Hepatocyte (in vitro differentiated cells): ENCODE data around the gene RBM6. TPM values are rescaled to one million over a fixed set of nuclear protein-coding genes. Genes with fewer than 3 reads are reported as not detected.

Experiments
- DNase-seq: peaks from one replicate; pipeline ENCODE4 v3.0.0-alpha.2; 2016; ENCODE audit warnings: low spot score
- H2AFZ ChIP-seq: fragments of 200-600 bp; sonication (generic); 2 replicates; pipeline ENCODE4 v1.6.0; 2016; ENCODE audit warnings: antibody characterized with exemption, mild to moderate bottlenecking
- H3K27ac ChIP-seq: fragments of 200-600 bp; sonication (generic); 2 replicates; pipeline ENCODE4 v1.5.1; 2016; ENCODE audit warnings: mild to moderate bottlenecking
- H3K27me3 ChIP-seq: fragments of 200-600 bp; sonication (generic); 2 replicates; pipeline ENCODE4 v1.6.1; 2016
- H3K36me3 ChIP-seq: fragments of 200-600 bp; sonication (generic); replicated peaks from 2 replicates; pipeline ENCODE4 v1.5.1; 2016; ENCODE audit warnings: low read depth; ENCODE audit not compliant: insufficient read depth
- H3K4me1 ChIP-seq: fragments of 200-600 bp; sonication (generic); 2 replicates; pipeline ENCODE4 v1.5.1; 2016; ENCODE audit warnings: mild to moderate bottlenecking, moderate library complexity; ENCODE audit not compliant: insufficient read depth
- H3K4me2 ChIP-seq: fragments of 200-600 bp; sonication (generic); 2 replicates; pipeline ENCODE4 v1.6.0; 2016
- H3K4me3 ChIP-seq: fragments of 200-600 bp; sonication (generic); 2 replicates; pipeline ENCODE4 v1.5.1; 2016; ENCODE audit warnings: mild to moderate bottlenecking
- H3K79me2 ChIP-seq: fragments of 200-600 bp; sonication (generic); 2 replicates; pipeline ENCODE4 v1.6.0; 2017; ENCODE audit warnings: mild to moderate bottlenecking
- H3K9me2 ChIP-seq: fragments of 200-600 bp; sonication (generic); replicated peaks from 2 replicates; pipeline ENCODE4 v1.6.0; 2017; ENCODE audit warnings: mild to moderate bottlenecking; ENCODE audit not compliant: insufficient read depth
- H3K9me3 ChIP-seq: fragments of 200-600 bp; sonication (generic); 2 replicates; pipeline ENCODE4 v1.5.1; 2016; ENCODE audit warnings: low read depth, mild to moderate bottlenecking
- H4K20me1 ChIP-seq: fragments of 200-600 bp; sonication (generic); 2 replicates; pipeline ENCODE4 v1.6.0; 2016; ENCODE audit warnings: mild to moderate bottlenecking; ENCODE audit not compliant: insufficient read depth, poor library complexity, severe bottlenecking
- EZH2 ChIP-seq: fragments of 200-600 bp; sonication (generic); IDR thresholded peaks from 2 replicates; pipeline ENCODE4 v1.6.1; 2016; ENCODE audit warnings: antibody characterized with exemption, mild to moderate bottlenecking, borderline replicate concordance
- EZH2phosphoT487 ChIP-seq: fragments of 200-600 bp; sonication (generic); IDR thresholded peaks from one replicate; pipeline ENCODE4 v1.6.1; 2018; ENCODE audit warnings: antibody characterized with exemption, mild to moderate bottlenecking, low read depth, moderate library complexity; ENCODE audit not compliant: unreplicated experiment, severe bottlenecking
- WGBS: methylation state at CpG from one replicate; pipeline ENCODE4 v1.1.6; 2016; ENCODE audit warnings: low lambda C conversion rate; ENCODE audit errors: missing lambda C conversion rate; 5-methylcytosine and 5-hydroxymethylcytosine counted together
- polyA plus RNA-seq: library from polyadenylated mRNA; unstranded; fragments of >200 nt; fragmentation: Nextera tagmentation; extraction: Ambion mirVana; gene quantifications from 2 replicates; pipeline ENCODE4 v1.2.1, GENCODE V29; 2016
- total RNA-seq: library from RNA; depleted of rRNA; stranded (reverse); fragments of >200 nt; gene quantifications from 2 replicates; pipeline ENCODE4 v1.2.3, GENCODE V29; 2014
- TF ChIP-seq, protein P1 (sequence below): fragments of 200-600 bp; sonication (generic); IDR thresholded peaks from 2 replicates; pipeline ENCODE4 v1.5.1; 2016; ENCODE audit warnings: antibody characterized with exemption, mild to moderate bottlenecking; ENCODE audit not compliant: poor library complexity

The RBM6 gene
- total and polyA plus RNA-seq, 2 experiments from 2014 or later, result 47.2 to 69.0 TPM

DNA sequence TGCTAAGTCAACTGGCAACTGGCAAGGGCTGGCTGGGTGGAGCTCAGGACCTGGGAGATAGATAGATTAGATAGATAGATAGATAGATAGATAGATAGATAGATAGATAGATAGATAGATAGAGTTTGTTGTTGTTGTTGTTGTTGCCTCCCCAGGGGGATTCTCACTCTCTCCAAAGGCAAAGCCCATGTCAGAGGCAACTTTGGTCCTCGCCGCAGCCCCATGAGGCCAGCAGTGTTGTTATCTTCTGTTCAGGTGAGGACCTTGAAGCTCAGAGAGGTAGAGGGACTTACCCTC lies 28.9 kb upstream of the RBM6 start:
- Histone ChIP-seq H3K4me3 (no peak overlapping the region), H3K27ac (no peak overlapping the region), H3K4me2 (no peak overlapping the region), H3K79me2 (no peaks in the 10 kb centered on the region), H3K9me3 (no peaks in the 10 kb centered on the region), H3K27me3 (no peaks in the 10 kb centered on the region), H3K9me2 (no peaks in the 10 kb centered on the region), H4K20me1 (no peaks in the 10 kb centered on the region), H2AFZ (no peak overlapping the region), H3K4me1 (peaks cover 22% of the 10 kb centered on the region), H3K36me3 (no peaks in the 10 kb centered on the region)
- TF ChIP-seq EZH2phosphoT487 (no peak), EZH2 (no peak)
- TF ChIP-seq, protein P1, sequence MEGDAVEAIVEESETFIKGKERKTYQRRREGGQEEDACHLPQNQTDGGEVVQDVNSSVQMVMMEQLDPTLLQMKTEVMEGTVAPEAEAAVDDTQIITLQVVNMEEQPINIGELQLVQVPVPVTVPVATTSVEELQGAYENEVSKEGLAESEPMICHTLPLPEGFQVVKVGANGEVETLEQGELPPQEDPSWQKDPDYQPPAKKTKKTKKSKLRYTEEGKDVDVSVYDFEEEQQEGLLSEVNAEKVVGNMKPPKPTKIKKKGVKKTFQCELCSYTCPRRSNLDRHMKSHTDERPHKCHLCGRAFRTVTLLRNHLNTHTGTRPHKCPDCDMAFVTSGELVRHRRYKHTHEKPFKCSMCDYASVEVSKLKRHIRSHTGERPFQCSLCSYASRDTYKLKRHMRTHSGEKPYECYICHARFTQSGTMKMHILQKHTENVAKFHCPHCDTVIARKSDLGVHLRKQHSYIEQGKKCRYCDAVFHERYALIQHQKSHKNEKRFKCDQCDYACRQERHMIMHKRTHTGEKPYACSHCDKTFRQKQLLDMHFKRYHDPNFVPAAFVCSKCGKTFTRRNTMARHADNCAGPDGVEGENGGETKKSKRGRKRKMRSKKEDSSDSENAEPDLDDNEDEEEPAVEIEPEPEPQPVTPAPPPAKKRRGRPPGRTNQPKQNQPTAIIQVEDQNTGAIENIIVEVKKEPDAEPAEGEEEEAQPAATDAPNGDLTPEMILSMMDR, result no peak
- no peak for DNase-seq
- 95% methylated on average over 2 of the region's 2 CpGs for WGBS

DNA sequence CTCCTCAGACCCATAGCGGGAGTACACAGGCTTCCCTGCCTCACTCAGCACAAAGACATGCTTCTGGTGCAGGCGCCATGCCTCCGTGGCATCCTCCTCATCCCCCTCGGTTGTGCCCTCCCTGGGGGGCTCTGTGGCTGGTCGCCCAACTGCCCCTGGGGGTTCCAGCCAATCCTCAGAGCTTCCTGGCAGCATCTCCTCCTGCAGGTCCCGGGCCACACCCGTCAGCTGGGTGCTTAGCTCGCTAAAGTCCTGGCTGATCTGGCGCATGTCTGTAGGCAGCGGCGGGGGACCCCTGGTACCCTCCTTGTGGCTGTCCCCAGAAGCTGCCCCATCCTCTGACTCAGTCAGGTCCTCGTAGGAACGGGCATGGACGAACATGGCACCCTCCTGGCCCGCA lies 28.3 kb upstream of the RBM6 start:
- no peak overlapping the region for H3K27ac ChIP-seq
- H3K27me3 ChIP-seq, result no peaks in the 10 kb centered on the region
- H3K4me2 ChIP-seq, result no peak overlapping the region
- H3K9me2 ChIP-seq, result no peaks in the 10 kb centered on the region
- no peak for DNase-seq
- H3K79me2 ChIP-seq, result no peaks in the 10 kb centered on the region
- no peak overlapping the region for H2AFZ ChIP-seq
- no peak for TF ChIP-seq EZH2phosphoT487
- TF ChIP-seq, protein P1, result no peak
- TF ChIP-seq EZH2, result no peak
- no peaks in the 10 kb centered on the region for H3K36me3 ChIP-seq
- no peaks in the 10 kb centered on the region for H4K20me1 ChIP-seq
- peaks cover 17% of the 10 kb centered on the region for H3K4me1 ChIP-seq
- WGBS, result 95% methylated on average over 15 of the region's 15 CpGs
- no peaks in the 10 kb centered on the region for H3K9me3 ChIP-seq
- H3K4me3 ChIP-seq, result no peak overlapping the region

DNA sequence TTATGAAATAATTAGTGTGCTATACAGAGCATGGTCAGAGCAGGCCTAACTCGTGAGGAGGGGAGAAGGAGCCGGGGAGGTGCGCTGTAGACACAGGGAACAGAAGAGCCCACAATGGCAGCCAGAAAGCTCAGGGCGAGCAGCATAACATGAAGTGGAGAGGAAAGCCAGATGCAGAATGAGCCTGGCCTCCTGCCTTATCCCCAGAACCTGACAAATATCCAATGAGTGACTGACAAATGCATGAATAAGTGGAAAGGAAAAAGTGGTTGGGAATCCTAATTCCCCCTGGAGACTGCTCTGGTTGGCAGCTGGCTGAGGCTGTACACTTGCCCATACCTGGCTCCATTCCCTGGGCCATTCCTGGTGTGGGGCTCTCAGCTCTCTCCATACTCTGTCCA lies 27.1 kb upstream of the RBM6 start:
- Histone ChIP-seq H3K4me1 (peaks cover 14% of the 10 kb centered on the region), H3K27ac (no peak overlapping the region), H3K79me2 (no peaks in the 10 kb centered on the region), H3K27me3 (no peaks in the 10 kb centered on the region), H3K9me2 (no peaks in the 10 kb centered on the region), H2AFZ (no peak overlapping the region), H3K4me3 (no peak overlapping the region), H3K4me2 (no peak overlapping the region), H3K9me3 (no peaks in the 10 kb centered on the region), H3K36me3 (no peaks in the 10 kb centered on the region), H4K20me1 (no peaks in the 10 kb centered on the region)
- TF ChIP-seq EZH2phosphoT487 (no peak), EZH2 (no peak)
- TF ChIP-seq, protein P1, result no peak
- 93% methylated on average over 4 of the region's 4 CpGs for WGBS
- DNase-seq, result no peak

DNA sequence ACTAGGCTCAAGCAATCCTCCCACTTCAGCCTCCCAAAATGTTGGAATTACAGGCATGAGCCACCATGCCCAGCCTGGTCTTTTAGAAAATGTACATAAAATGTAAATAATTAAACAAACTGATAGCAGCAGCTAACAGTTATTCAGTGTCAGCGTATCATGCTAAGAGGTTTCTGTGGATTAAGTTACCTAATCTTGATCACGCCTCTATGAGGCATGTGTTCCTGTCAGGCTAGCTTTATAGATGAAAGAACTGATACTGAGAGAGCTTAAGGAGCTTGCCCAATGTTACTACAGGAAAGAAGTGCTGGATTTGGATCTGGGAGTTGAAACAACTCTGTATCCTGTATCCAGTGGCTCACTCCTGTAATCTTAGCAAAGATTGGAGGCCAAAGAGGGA lies 25.0 kb upstream of the RBM6 start:
- Histone ChIP-seq H3K36me3 (no peaks in the 10 kb centered on the region), H3K4me1 (peaks cover 7% of the 10 kb centered on the region), H3K27me3 (no peaks in the 10 kb centered on the region), H4K20me1 (no peaks in the 10 kb centered on the region), H3K4me2 (no peak overlapping the region), H2AFZ (no peak overlapping the region), H3K9me3 (no peaks in the 10 kb centered on the region), H3K4me3 (no peak overlapping the region), H3K9me2 (no peaks in the 10 kb centered on the region), H3K27ac (no peak overlapping the region), H3K79me2 (no peaks in the 10 kb centered on the region)
- DNase-seq, result no peak
- WGBS, result 49% methylated on average over 2 of the region's 2 CpGs
- TF ChIP-seq EZH2phosphoT487 (no peak), EZH2 (no peak)
- TF ChIP-seq, protein P1, result no peak
